NCI-H524 (cell line): ENCODE data around the gene SCO2.
"Not testable (repeated sequence)": the region's sequence is repeated elsewhere in the genome, so short reads cannot be mapped to it uniquely, and the experiment has no call there.

Experiments
- DNase-seq, 2 experiments: peaks; one replicate each; lab custom pipeline; 2025; lab: John Stamatoyannopoulos, UW

Gene SCO2

DNA sequence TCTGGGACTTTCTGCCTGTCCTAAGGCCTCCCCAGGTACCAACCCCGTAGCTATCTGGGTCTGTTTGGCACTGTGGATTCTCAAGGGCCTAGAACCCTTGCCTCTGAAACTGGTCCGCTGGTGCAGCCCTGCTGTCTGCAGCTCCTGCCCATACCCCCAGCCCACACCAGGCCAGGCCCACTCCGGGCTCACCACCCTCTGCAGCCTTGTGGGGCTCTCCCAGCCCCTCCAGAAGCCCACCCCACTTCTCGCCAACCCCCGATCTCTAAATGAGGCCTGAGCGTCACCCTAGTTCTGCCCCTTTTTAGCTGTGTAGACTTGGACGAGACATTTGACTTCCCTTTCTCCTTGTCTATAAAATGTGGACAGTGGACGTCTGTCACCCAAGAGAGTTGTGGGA, 25.0 kb upstream of the SCO2 start:
- DNase-seq = no peak

DNA sequence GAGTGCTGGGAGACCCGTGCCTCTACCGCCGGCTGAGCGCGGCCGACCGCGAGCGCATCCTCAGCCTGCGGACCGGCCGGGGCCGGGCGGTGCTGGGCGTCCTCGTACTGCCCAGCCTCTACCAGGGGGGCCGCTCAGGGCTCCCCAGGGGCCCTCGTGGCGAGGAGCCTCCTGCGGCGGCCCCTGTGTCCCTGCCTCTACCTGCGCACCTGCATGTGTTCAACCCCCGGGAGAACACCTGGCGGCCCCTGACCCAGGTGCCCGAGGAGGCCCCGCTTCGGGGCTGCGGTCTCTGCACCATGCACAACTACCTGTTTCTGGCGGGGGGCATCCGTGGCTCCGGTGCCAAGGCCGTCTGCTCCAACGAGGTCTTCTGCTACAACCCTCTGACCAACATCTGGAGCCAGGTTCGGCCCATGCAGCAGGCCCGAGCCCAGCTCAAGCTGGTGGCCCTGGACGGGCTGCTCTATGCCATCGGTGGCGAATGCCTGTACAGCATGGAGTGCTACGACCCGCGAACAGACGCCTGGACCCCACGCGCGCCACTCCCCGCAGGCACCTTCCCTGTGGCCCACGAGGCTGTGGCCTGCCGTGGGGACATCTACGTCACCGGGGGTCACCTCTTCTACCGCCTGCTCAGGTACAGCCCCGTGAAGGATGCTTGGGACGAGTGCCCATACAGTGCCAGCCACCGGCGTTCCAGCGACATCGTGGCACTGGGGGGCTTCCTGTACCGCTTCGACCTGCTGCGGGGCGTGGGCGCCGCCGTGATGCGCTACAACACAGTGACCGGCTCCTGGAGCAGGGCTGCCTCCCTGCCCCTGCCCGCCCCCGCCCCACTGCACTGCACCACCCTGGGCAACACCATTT, 23.8 kb upstream of the SCO2 start:
- DNase-seq = no peak

- DNase-seq = peak in 1 of 2 experiments; percentile 31
These were observed 22.9 kb upstream of the SCO2 start for GRCh38 chr22:50548040-50548920.

DNA sequence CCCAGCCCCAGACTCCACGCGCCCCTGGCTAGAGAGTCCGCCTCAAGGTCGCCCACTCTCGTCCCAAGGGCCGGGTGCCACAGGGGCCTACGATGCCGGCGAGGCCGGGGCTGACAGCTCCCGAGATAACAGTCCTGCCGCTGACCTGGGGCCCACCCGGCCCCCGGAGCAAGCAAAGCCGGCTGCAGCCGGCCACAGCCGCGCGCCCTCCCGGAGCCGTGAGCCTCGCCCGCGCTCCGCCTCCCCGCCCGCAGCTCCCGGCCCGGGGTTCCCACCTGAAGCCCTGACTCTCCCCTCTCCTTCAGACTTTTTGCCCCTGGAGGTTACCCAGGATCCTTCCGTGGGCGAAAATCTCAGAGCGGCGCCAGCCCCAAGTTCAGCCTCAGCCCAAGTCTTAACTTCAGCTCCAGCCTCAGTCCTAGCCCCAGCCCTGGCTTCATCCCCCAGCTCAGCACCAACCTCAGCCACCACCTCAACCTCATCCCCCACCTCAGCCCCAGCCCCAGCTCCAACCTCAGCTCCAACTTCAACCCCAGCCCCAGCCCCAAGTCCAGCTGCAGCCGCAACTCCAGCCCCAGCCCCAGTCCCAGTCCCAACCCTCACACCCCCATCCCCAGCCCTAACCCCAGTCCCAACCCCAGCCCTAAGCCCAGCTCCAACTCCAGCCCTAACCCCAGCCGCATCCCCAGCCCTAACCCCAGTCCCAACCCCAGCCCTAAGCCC, 22.0 kb upstream of the SCO2 start:
- no peak for DNase-seq

GRCh38 chr22:50546326-50547262, 21.2 kb upstream of the SCO2 start:
- peak in 1 of 2 experiments; percentile 17 for DNase-seq

DNA sequence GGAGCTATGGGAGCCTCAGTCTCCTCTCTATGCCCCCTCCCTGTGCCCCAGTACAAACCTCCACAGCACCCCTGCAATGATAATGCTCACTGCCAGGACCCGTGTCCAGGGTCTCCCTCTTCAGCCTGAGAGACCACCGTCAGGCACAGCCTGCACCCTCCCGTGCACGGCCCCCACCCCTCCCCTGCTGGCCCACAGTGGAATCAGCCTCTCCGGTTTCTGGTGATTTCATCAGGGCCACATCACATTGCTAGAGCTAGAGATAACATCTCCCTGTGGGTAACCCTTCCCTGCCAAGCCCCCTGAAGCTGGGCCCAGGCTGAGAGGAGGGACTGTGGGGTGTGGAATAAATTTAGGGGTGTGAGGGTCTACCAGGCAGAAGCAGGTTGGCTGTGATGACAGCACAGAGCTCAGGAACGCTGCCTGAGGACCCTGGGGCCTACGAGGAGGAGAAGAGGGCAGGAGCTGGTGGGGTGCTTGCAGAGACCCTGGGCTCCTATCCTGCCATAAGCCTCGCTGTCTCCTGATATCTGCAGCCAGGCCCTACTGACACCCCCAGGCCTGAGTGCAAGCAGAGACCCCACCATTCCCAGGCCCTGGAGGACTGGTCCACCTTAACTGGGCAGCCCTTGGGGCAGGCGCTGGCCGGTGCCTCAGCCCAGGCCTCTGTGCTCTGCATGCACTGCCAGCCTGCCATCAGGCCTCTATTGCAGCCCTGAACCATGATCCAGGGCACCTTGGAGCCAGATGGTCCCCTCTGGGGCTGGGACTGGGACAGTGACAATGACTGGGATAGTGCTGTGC, 20.3 kb upstream of the SCO2 start, which contains the start of gene KLHDC7B:
Gene KLHDC7B, plus strand, starts transcription at position 378 of the 804 bp plus-strand sequence. Its CDS starts 345 bp downstream, at position 723.
- peak in 1 of 2 experiments; percentile 31 for DNase-seq

DNA sequence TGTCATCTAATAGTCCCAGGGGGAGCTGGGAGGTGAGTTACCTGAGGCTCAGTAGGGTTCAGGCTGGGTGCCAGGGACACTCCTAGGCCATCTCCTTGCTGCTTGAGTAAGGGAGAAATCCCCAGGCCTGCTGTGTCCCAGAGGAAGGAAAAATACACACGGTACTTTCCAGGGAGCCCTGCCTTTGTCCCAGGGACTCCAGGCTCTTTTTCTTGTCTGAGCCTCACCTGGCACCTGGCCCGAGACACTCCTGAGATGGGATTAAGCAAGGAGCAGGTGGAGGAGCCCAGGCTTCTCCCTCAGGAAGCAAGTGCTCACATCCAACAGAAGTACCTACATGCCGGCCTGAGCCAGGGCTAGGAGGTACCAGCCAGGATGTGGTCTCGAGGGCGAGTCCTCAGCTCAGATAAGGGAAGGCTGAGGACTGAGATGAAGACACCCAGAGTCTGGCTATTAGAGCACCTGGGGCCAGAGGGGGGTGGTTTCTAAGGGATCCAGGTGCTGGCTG, 19.4 kb upstream of the SCO2 start:
- no peak for DNase-seq

DNA sequence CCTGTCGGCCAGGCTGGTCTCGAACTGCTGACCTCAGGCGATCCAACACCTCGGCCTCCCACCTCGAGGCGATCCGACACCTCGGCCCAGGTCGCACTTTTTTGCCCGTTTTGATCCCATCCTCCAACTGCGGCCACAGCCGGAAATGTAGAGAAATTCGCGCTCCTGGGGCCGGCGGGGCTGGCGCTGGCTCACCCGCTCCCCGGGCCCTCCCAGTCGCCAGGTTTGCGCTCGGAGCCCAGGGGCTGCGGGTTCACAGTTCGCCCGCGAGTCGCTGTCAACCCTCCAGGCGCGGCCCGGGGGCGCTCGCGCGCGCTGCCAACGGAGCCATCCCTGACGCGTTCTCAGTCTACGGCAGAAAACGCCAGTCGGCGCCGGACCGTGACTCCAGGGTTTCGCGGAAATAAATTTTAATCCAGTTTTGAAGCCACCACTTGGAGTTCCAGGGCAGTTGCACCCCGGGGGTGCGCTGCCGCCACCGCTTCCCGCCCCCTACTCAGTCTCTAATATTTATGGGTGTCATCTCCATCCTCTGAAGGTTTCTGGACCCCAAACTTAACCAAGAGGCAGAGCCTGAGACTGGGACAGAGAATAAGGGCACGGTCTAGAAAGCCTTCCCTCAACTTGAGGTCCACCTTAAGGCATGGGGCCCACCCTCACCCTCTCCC, 18.8 kb upstream of the SCO2 start:
- peak; percentile 36 to 80 for DNase-seq

DNA sequence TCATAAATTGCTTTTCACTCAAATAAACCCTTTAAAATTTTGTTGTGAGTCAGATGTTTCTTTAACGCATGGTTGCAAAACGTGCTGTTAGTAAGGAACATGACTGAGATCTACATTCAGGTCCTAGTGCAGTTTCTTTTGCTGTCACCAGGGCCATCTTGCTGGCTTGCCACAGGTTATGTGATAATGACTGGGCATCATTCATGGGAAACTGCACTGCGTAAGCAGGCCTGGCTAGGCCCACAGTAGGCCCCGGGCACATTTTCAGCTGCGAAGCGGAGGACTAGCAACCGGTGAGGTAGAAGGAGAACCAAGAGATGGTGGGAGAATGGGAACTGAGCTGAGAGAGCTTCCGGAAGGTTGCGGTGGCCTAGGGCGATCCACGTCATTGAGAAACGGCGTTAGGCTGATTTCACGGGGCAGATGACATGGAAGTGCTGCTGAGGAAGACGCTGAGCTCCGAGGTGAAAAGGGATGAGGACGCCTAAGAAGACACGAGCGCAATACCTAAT, 17.1 kb upstream of the SCO2 start:
- no peak for DNase-seq

- DNase-seq = not testable (repeated sequence)
These were observed 16.2 kb upstream of the SCO2 start for GRCh38 chr22:50541667-50542026.

DNA sequence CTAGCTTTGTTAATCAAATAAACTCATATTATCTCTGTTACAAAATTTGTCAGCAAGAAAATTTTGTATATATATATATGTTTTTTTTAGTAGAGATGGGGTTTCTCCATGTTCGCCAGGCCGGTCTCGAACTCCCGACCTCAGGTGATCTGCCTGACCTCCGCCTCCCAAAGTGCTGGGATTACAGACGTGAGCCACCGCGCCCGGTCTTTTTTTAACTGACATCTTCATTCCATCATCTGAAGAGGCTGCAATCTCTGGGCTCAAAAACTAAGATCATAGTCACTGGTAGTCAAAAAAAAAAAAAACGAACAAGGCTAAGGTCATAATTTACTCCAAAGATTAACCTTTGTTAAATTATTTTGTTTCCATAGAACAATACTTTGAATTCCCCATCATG, 15.0 kb upstream of the SCO2 start:
- no peak for DNase-seq

- DNase-seq = no peak
These were observed 12.4 kb upstream of the SCO2 start for GRCh38 chr22:50537765-50538164.

GRCh38 chr22:50536226-50536625, 10.8 kb upstream of the SCO2 start:
- no peak for DNase-seq

DNA sequence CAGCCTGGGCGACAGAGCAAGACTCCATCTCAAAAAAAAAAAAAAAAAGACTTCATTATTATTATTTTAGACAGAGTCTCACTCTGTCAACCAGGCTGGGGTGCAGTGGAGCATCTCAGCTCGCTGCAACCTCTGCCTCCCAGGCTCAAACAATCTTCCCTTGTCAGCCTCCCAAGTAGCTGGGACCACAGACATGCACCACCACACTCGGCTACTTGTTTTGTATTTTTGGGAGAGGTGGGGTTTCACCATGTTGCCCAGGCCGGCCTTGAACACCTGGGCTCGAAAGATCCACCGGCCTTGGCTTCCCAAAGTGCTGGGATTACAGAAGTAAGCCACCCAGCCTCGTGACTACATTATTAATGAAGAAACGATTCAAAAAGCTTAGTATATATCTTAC, 9.7 kb upstream of the SCO2 start:
- no peak for DNase-seq

- DNase-seq = not testable (repeated sequence)
These were observed 8.7 kb upstream of the SCO2 start for GRCh38 chr22:50533856-50534711.

GRCh38 chr22:50532824-50533796, 7.7 kb upstream of the SCO2 start:
- no peak for DNase-seq
